SKM-1 (cell line): ENCODE measurements around the gene DOCK9.

Experiments used
- DNase-seq: peaks from one replicate; lab custom pipeline; 2025; ENCODE audit not compliant: unreplicated experiment; lab: John Stamatoyannopoulos, UW

The DOCK9 gene

DNA sequence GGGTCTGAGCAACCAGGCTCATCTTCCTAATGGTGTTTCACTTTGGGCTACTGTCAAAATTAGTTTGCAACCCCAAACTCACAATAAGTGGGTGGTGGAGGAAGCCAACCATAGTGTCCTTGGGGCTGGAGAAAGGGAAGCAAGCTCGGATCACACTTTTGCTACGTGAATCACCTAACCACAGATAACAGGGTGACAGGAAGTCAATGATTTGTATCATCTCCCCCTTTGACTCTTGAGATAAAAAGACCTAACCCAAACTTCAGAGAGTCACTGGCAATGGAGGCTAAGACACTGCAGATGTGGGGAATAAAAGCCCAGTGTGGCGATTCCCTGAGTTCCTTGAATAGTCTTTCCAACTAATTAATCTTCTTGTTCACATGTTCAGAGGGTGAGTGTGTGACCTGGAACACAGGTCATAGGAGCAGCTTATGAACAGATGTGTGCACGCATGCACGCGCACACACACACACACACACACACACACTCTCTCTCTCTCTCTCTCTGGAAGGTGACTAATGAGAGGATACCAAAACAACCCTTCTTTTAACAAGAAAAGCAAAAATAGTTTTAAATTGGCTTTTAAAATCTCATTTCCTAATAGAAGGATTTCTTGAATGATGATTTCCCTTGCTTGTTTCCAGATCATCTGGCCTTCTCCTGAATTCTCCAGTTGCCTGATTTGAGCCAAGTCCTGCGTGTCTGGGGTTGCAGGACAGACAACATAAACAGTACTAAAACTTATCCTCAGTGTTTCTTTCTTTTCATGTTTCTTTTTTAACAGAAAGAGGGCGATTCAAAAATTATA, 21.2 kb upstream of the DOCK9 start:
- DNase-seq = no peak

DNA sequence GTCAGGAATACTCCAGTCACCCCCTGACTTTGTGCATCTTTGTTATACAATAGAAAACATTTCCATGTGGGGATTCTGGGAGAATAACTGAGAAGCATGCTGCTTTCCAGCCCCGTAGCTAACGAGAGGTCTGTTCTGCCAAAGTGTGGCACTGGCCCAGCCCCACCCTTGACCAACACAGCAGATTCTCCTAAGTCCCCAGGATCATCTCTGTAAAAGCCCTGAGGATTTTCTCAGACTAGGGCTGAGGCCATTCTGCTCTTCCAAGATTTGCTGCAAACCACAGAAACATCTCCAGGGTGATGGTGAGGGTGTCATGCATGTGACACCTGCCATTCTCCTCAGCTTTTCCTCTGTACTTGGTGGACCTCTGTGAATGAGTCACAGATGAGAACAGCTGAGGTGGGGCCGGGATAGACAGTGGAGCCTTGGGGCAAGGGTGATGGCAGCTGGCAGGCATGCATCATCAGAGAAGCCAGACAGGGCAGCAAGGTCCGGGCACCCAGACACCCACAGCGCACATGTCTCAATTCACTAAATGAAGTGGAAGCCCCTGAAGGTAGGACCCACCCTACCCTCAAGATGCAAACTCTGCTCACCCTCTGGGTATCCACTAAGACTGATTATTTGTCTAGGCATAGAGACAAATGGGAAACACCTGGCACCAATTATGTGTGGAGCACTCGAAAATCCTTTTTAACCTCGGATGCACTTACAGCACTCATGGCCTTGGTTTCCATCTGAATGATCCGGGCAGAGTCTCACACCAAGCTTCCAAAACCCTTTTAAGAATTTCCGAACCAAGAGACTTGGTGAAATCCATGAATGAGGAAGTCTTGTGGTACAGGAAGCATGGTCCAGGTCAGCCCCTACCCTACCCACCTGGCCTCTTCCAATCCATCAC, 20.1 kb upstream of the DOCK9 start:
- no peak for DNase-seq

GRCh38 chr13:98997011-98997730, 19.3 kb upstream of the DOCK9 start:
- no peak for DNase-seq

- no peak for DNase-seq
Measured at GRCh38 chr13:98996046-98996445, 18.2 kb upstream of the DOCK9 start.

DNA sequence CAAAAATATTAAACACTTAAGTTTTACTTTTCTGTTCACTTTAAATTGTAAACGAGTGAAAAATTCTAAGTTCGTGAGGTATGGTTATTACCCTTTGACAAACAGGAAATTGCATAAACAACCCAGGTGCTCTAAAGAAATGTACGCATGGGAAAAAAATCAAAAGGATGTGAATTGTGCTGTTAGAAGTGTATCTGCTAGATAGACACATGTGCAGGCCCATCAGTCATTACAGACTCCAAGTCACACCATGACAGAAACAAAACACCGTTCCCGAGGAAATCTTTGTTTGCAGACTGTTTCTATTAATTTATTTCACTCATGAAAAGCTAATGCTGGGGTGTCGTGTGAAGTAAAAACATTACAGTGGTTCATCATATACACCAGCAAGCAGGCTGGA, 17.0 kb upstream of the DOCK9 start:
- no peak for DNase-seq

- DNase-seq = no peak
Measured at GRCh38 chr13:98994080-98994479, 16.2 kb upstream of the DOCK9 start.

GRCh38 chr13:98992355-98992754, 14.5 kb upstream of the DOCK9 start:
- DNase-seq = no peak

- DNase-seq = no peak
Measured at GRCh38 chr13:98990701-98991100, 12.8 kb upstream of the DOCK9 start.

DNA sequence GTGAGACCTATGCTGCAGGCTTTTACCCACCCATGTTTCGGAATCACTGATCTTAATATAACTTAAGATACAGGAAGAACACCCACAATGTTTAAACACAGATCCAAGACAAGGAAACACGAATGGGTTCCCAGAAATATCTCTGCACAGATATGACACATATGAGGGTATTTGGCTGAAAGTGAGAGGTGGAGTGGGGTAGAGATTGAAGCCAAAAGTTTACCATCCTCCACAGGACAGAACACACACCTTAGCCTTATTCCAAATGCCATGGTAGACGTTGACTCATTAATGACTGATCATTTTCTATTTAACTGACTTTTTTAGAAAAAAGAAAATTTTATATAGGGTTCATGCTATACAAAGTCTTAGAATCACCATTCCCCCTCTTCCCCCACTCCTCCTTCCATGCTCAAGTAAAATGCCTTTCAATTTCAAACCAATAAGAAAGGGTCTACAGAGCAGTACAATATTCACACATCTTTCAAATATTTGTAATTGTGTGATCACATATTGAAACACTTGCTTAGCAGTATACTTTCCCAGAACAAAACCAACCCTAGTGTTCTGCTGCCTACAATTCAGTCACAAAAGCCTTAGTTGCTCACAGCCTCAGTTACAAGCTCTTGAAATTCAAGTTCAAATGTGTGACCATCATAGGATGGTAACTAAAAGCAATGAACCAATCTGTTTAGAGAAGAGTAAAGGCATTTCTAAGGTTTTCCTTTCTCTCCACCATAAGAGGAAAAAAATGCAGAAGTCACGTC, 11.8 kb upstream of the DOCK9 start:
- no peak for DNase-seq

- no peak for DNase-seq
Measured at GRCh38 chr13:98988780-98989179, 10.9 kb upstream of the DOCK9 start.

DNA sequence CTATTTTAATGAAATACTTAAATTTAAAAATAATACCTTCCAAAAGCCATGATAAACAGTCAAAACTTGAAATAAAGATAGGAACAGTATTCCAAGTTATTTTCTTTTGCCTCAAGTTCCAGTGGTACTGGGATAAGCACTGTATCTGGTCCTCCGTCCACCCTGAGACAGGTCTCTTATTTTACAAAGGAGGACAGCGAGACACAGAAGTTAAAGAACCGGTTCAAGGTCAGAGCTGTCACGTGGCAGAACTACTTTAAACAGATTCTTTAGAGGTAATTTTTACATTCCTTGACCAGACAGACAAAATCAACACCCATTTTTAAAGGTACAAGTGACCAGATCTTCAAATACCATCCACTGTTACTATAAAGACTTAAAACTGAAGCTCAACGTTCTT, 10.4 kb upstream of the DOCK9 start:
- no peak for DNase-seq

GRCh38 chr13:98987275-98987674, 9.4 kb upstream of the DOCK9 start:
- DNase-seq = no peak

GRCh38 chr13:98986226-98986846, 8.5 kb upstream of the DOCK9 start:
- DNase-seq = no peak

DNA sequence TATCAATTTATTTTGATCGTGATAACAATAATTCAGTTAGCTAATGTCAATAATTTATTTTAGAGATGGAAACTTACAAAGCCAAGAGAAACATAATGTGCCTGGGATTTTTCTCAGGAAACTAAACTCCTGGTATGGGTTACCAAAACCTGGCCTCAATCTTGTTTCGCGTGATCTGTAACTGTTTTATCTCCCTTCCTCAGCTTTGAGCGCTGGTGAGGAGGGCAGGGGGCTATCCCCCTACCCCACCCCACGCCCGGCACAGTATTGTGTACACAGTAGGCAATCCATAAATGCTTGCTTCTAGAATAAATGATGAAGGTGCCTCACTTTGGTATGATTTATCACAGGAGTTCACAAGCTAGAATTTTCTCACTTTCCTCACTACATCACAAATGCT, 7.7 kb upstream of the DOCK9 start:
- no peak for DNase-seq

DNA sequence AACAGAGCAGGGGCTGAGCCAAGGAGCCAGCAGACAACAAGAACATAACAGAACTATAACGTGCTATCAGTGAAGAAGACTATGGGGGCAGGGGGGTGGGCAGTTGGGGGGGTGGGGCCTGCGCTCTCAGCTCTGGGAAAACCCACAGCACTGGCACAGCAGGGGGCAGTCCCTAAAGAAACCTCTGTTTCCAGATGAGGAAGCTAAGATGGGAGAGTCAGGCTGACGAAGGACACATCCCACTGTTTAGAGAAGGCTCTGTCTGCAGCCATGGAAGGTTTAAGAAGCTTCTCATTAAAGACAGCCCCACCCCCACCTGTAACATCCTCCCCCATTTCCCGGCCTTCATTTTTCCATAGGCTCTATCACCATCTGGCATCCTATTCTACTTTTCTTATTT, 7.1 kb upstream of the DOCK9 start:
- DNase-seq = no peak

DNA sequence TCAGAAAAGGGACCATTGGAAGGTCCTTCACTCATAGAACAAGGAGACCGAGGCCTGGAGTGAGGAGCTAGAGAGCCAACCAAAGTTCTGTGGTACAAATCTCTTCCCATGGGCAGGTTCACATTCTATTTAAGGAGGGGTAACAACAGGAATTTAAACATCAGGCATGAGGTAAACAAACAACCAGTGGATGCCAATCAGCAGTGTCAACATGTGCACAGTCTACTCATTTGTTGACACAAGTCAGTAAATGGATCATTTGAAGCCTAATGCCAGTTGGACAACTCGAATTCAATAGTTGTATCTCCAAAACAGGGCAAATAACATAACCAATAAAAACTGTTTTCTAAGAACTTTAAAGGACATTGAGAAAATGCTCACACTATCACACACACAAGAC, 6.3 kb upstream of the DOCK9 start:
- no peak for DNase-seq

- no peak for DNase-seq
Measured at GRCh38 chr13:98983182-98983581, 5.3 kb upstream of the DOCK9 start.

DNA sequence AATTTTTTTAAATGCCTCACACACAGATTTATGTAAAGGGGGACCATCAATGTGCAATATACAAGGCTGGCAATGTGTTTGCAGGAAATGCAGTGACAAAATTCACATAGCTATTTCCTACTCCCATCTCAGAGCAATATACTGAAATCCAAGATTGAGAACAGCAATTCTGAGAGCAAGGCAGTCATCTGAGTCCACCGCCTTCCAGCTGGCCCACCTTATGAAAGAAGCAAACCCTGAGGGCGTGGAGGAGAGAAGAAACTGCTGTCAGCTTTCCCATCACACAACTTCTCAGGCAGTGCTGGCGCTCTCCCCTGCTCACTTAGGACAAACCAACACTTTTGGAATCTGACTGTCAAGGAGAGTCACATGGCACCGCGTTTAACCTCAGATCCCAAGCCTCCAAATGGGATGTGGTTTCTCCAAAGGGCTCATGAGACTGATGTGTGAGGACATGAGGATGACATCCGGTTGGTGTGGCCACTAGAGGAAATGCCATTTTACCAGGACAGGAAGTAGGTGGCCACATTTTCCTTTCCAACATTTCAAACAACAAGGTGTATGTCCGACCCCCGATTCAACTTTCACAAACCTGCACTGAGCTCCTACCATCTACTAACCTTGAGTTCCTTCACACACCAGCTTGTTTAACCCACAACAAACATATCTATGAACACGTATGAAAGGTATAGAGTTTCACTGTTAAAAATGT, 3.7 kb upstream of the DOCK9 start:
- no peak for DNase-seq

DNA sequence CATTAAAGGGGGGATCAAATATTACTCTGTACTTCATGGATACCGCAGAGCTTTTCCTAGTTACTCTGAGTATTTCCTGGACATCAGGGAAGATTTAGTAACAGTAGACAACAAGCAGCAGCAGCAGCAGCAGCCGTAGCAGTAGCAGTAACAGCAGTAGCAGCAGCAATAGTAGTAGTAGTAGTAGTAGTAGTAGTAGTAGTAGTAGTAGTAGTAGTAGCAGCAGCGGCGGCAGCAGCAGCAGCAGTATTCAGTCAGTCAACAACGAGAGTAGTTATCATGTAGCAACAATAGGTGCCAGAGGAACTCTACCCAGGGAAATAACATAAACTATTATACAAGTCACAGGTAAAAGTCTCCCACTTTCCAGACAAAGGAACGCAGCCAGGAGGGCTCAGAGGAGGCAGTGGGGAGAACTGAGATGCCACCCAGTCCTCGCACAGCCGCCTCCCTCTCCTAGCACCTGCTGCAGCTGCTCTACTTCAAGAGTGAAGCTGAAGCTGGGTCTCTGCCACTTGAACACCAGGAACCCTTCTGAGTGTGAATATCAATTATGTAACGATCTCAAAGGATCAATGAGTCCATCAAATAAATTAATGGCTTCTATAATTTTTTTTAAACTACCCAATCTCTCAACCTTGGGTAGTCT, 1.3 kb upstream of the DOCK9 start:
- no peak for DNase-seq
